WTC11 (cell line): ENCODE results near the gene ECI1. TPM values are rescaled to one million over a fixed set of nuclear protein-coding genes. Genes with fewer than 3 reads are reported as not detected.

Source experiments
- ATAC-seq: fragments of 200-7000 bp; cut with Tn5 transposase; 2 replicates; pipeline ENCODE4 v1.10.0; 2021; ENCODE audit warnings: mild to moderate bottlenecking, moderate library complexity
- CTCF ChIA-PET: fragments of 300-600 bp; sonication (Branson Sonifier 250); formaldehyde crosslinking; loops from one replicate; lab custom pipeline; 2021; ENCODE audit warnings: antibody characterized with exemption; lab: Charles Lee
- POLR2A ChIA-PET: fragments of 350-600 bp; sonication (Branson Sonifier 250); formaldehyde crosslinking; loops from one replicate; lab custom pipeline; 2021; ENCODE audit warnings: antibody characterized with exemption; lab: Charles Lee
- DNase-seq: peaks from one replicate; pipeline ENCODE4 v3.0.0; 2021; ENCODE audit warnings: low spot score
- H3K27ac Mint-ChIP-seq: 2 replicates; pipeline ENCODE4 v1.8.0; 2021; ENCODE audit warnings: mixed read lengths
- H3K27me3 Mint-ChIP-seq: 2 replicates; pipeline ENCODE4 v1.8.0; 2021; ENCODE audit warnings: low read depth, mild to moderate bottlenecking, moderate library complexity, mixed read lengths
- H3K36me3 Mint-ChIP-seq: 2 replicates; pipeline ENCODE4 v1.8.0; 2021; ENCODE audit warnings: mixed read lengths
- H3K4me1 Mint-ChIP-seq: 2 replicates; pipeline ENCODE4 v1.8.0; 2022; ENCODE audit warnings: mixed read lengths
- H3K4me3 Mint-ChIP-seq: 2 replicates; pipeline ENCODE4 v1.8.0; 2021; ENCODE audit warnings: mild to moderate bottlenecking, moderate library complexity, mixed read lengths
- H3K9me3 Mint-ChIP-seq: 2 replicates; pipeline ENCODE4 v1.8.0; 2021; ENCODE audit warnings: mixed read lengths
- E2F4 ChIP-seq: sonication (generic); formaldehyde crosslinking; IDR thresholded peaks from 2 replicates; pipeline ENCODE4 v1.8.1; 2022; ENCODE audit warnings: low read depth, mild to moderate bottlenecking, moderate library complexity, missing genetic modification reagents, borderline replicate concordance
- ETV6 ChIP-seq: sonication (generic); formaldehyde crosslinking; IDR thresholded peaks from 2 replicates; pipeline ENCODE4 v1.8.1; 2022; ENCODE audit warnings: mild to moderate bottlenecking, missing genetic modification reagents
- FOXJ3 ChIP-seq: sonication (generic); formaldehyde crosslinking; IDR thresholded peaks from 2 replicates; pipeline ENCODE4 v1.9.0; 2021; ENCODE audit warnings: missing genetic modification reagents, mild to moderate bottlenecking, borderline replicate concordance
- GABPB1 ChIP-seq: sonication (generic); formaldehyde crosslinking; IDR thresholded peaks from 2 replicates; pipeline ENCODE4 v1.8.1; 2023; ENCODE audit warnings: mild to moderate bottlenecking, missing genetic modification reagents
- JUN ChIP-seq: sonication (generic); formaldehyde crosslinking; IDR thresholded peaks from 2 replicates; pipeline ENCODE4 v1.8.0; 2023; ENCODE audit warnings: mild to moderate bottlenecking, missing genetic modification reagents
- MLX ChIP-seq: sonication (generic); formaldehyde crosslinking; IDR thresholded peaks from 2 replicates; pipeline ENCODE4 v1.8.1; 2023; ENCODE audit warnings: mild to moderate bottlenecking, missing genetic modification reagents, moderate library complexity
- NFE2L1 ChIP-seq: sonication (generic); formaldehyde crosslinking; IDR thresholded peaks from 2 replicates; pipeline ENCODE4 v1.8.1; 2023; ENCODE audit warnings: missing genetic modification reagents
- OVOL2 ChIP-seq: fragments of 250-450 bp; sonication (Bioruptor Pico); IDR thresholded peaks from 2 replicates; pipeline ENCODE4 v1.9.0; 2021; ENCODE audit warnings: mild to moderate bottlenecking, borderline replicate concordance
- PRRX2 ChIP-seq: fragments of 250-450 bp; sonication (Bioruptor Pico); IDR thresholded peaks from 2 replicates; pipeline ENCODE4 v1.8.0; 2021; ENCODE audit warnings: mild to moderate bottlenecking
- SP1 ChIP-seq: sonication (generic); formaldehyde crosslinking; conservative IDR thresholded peaks from 2 replicates; pipeline ENCODE4 v1.8.1; 2022; ENCODE audit warnings: missing genetic modification reagents
- TP53 ChIP-seq: sonication (generic); formaldehyde crosslinking; IDR thresholded peaks from 2 replicates; pipeline ENCODE4 v1.8.1; 2023; ENCODE audit warnings: mild to moderate bottlenecking, missing genetic modification reagents
- USF1 ChIP-seq: sonication (generic); formaldehyde crosslinking; IDR thresholded peaks from 2 replicates; pipeline ENCODE4 v1.8.0; 2022; ENCODE audit warnings: mild to moderate bottlenecking, missing genetic modification reagents
- ZBTB21 ChIP-seq: sonication (generic); formaldehyde crosslinking; IDR thresholded peaks from 2 replicates; pipeline ENCODE4 v1.8.1; 2023; ENCODE audit warnings: mild to moderate bottlenecking, missing genetic modification reagents, borderline replicate concordance
- ZMAT4 ChIP-seq: fragments of 250-450 bp; sonication (Bioruptor Pico); IDR thresholded peaks from 2 replicates; pipeline ENCODE4 v1.9.0; 2021; ENCODE audit warnings: mild to moderate bottlenecking
- ZNF121 ChIP-seq: sonication (generic); formaldehyde crosslinking; IDR thresholded peaks from 2 replicates; pipeline ENCODE4 v1.8.0; 2023; ENCODE audit warnings: missing genetic modification reagents
- total RNA-seq: library from RNA; stranded (reverse); gene quantifications from 3 replicates; pipeline ENCODE4 v1.2.3, GENCODE V29; 2021
- TF ChIP-seq, protein P1 (sequence below): sonication (generic); formaldehyde crosslinking; IDR thresholded peaks from 2 replicates; pipeline ENCODE4 v1.8.1; 2022; ENCODE audit warnings: mild to moderate bottlenecking, moderate library complexity, missing genetic modification reagents
- TF ChIP-seq, protein P2 (sequence below): sonication (generic); formaldehyde crosslinking; IDR thresholded peaks from 2 replicates; pipeline ENCODE4 v1.8.0; 2023; ENCODE audit warnings: missing genetic modification reagents
- TF ChIP-seq, protein P3 (sequence below): sonication (generic); formaldehyde crosslinking; IDR thresholded peaks from 2 replicates; pipeline ENCODE4 v1.8.1; 2023; ENCODE audit warnings: mild to moderate bottlenecking, missing genetic modification reagents, borderline replicate concordance
- TF ChIP-seq, protein P4 (sequence below): sonication (generic); formaldehyde crosslinking; IDR thresholded peaks from 2 replicates; pipeline ENCODE4 v1.8.0; 2023; ENCODE audit warnings: missing genetic modification reagents, mild to moderate bottlenecking, borderline replicate concordance
- TF ChIP-seq, protein P5 (sequence below): sonication (generic); formaldehyde crosslinking; IDR thresholded peaks from 2 replicates; pipeline ENCODE4 v1.8.1; 2022; ENCODE audit warnings: low read depth, missing genetic modification reagents, borderline replicate concordance

The ECI1 gene
- total RNA-seq, 1 experiment from 2014 or later: 100 TPM

- POLR2A ChIA-PET: no interaction called here
- Mint-ChIP-seq H3K36me3 (no peaks in the 10 kb centered on the region), H3K9me3 (no peaks in the 10 kb centered on the region), H3K27ac (no peak overlapping the region; the same call in 1 of the 2 replicates), H3K27me3 (no peaks in the 10 kb centered on the region), H3K4me3 (no peak overlapping the region), H3K4me1 (peaks cover 2% of the 10 kb centered on the region; the same call in 1 of the 2 replicates)
- CTCF ChIA-PET: interaction anchor here (0.7 to 3.9 kb wide), 3 partner anchors 10 to 220 kb away, joined by 3 to 18 read pairs (median 3); partner anchors contain the start of gene ECI1
- ATAC-seq (no peak), DNase-seq (no peak)
- TF ChIP-seq GABPB1 (CRISPR knock-in tag): no peak
- no peak for TF ChIP-seq ETV6
- TF ChIP-seq, protein P1, sequence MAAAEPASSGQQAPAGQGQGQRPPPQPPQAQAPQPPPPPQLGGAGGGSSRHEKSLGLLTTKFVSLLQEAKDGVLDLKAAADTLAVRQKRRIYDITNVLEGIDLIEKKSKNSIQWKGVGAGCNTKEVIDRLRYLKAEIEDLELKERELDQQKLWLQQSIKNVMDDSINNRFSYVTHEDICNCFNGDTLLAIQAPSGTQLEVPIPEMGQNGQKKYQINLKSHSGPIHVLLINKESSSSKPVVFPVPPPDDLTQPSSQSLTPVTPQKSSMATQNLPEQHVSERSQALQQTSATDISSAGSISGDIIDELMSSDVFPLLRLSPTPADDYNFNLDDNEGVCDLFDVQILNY (CRISPR knock-in tag): no peak
- no peak for TF ChIP-seq USF1
- TF ChIP-seq, protein P2, sequence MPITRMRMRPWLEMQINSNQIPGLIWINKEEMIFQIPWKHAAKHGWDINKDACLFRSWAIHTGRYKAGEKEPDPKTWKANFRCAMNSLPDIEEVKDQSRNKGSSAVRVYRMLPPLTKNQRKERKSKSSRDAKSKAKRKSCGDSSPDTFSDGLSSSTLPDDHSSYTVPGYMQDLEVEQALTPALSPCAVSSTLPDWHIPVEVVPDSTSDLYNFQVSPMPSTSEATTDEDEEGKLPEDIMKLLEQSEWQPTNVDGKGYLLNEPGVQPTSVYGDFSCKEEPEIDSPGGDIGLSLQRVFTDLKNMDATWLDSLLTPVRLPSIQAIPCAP (CRISPR knock-in tag): no peak
- TF ChIP-seq MLX (CRISPR knock-in tag): no peak
- no peak for TF ChIP-seq PRRX2 (CRISPR knock-in tag)
- no peak for TF ChIP-seq E2F4 (CRISPR knock-in tag)
- TF ChIP-seq ZMAT4 (CRISPR knock-in tag): no peak
- no peak for TF ChIP-seq JUN (CRISPR knock-in tag)
- no peak for TF ChIP-seq SP1 (CRISPR knock-in tag)
- no peak for TF ChIP-seq ZNF121
- TF ChIP-seq FOXJ3: no peak
- TF ChIP-seq TP53: no peak
- TF ChIP-seq, protein P3, sequence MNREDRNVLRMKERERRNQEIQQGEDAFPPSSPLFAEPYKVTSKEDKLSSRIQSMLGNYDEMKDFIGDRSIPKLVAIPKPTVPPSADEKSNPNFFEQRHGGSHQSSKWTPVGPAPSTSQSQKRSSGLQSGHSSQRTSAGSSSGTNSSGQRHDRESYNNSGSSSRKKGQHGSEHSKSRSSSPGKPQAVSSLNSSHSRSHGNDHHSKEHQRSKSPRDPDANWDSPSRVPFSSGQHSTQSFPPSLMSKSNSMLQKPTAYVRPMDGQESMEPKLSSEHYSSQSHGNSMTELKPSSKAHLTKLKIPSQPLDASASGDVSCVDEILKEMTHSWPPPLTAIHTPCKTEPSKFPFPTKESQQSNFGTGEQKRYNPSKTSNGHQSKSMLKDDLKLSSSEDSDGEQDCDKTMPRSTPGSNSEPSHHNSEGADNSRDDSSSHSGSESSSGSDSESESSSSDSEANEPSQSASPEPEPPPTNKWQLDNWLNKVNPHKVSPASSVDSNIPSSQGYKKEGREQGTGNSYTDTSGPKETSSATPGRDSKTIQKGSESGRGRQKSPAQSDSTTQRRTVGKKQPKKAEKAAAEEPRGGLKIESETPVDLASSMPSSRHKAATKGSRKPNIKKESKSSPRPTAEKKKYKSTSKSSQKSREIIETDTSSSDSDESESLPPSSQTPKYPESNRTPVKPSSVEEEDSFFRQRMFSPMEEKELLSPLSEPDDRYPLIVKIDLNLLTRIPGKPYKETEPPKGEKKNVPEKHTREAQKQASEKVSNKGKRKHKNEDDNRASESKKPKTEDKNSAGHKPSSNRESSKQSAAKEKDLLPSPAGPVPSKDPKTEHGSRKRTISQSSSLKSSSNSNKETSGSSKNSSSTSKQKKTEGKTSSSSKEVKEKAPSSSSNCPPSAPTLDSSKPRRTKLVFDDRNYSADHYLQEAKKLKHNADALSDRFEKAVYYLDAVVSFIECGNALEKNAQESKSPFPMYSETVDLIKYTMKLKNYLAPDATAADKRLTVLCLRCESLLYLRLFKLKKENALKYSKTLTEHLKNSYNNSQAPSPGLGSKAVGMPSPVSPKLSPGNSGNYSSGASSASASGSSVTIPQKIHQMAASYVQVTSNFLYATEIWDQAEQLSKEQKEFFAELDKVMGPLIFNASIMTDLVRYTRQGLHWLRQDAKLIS (CRISPR knock-in tag): no peak
- no peak for TF ChIP-seq NFE2L1
Observed at GRCh38 chr16:2280981-2281542, 29.7 kb upstream of the ECI1 start.

DNA sequence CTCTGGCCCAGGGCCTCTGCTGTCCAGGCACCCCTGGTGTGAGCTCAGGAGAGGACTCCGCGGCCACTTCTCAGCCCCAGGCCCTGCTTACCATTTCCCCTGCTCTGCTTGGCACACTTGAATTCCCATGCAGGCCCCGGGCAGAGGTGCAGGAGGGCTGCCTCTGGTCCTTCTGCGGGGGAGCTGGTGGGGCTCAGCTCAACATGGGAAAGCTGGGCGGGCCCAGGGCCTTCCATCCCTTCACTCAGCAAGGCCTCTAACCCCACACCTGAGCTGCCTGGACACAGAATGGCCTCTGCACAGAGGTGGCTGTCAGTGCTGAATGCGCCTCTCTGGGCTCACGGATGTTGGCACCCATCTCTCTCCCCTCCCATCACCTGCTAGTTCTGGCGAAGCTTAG lies 29.1 kb upstream of the ECI1 start:
- ATAC-seq: no peak
- H3K9me3 Mint-ChIP-seq: no peaks in the 10 kb centered on the region
- no peak for DNase-seq
- ChIA-PET POLR2A (interaction anchor here (0.5 kb wide), 1 partner anchor 102 kb away, joined by 3 read pairs; no protein-coding TSS in a partner anchor), CTCF (interaction anchor here (0.7 to 3.9 kb wide), 2 partner anchors 10 to 221 kb away, joined by 3 to 18 read pairs; no protein-coding TSS in a partner anchor)
- H3K27me3 Mint-ChIP-seq: no peaks in the 10 kb centered on the region
- no peaks in the 10 kb centered on the region for H3K36me3 Mint-ChIP-seq
- no peak overlapping the region for H3K4me3 Mint-ChIP-seq
- H3K27ac Mint-ChIP-seq: no peak overlapping the region
- H3K4me1 Mint-ChIP-seq: peaks cover 2% of the 10 kb centered on the region; the same call in 1 of the 2 replicates
- TF ChIP-seq, protein P4, sequence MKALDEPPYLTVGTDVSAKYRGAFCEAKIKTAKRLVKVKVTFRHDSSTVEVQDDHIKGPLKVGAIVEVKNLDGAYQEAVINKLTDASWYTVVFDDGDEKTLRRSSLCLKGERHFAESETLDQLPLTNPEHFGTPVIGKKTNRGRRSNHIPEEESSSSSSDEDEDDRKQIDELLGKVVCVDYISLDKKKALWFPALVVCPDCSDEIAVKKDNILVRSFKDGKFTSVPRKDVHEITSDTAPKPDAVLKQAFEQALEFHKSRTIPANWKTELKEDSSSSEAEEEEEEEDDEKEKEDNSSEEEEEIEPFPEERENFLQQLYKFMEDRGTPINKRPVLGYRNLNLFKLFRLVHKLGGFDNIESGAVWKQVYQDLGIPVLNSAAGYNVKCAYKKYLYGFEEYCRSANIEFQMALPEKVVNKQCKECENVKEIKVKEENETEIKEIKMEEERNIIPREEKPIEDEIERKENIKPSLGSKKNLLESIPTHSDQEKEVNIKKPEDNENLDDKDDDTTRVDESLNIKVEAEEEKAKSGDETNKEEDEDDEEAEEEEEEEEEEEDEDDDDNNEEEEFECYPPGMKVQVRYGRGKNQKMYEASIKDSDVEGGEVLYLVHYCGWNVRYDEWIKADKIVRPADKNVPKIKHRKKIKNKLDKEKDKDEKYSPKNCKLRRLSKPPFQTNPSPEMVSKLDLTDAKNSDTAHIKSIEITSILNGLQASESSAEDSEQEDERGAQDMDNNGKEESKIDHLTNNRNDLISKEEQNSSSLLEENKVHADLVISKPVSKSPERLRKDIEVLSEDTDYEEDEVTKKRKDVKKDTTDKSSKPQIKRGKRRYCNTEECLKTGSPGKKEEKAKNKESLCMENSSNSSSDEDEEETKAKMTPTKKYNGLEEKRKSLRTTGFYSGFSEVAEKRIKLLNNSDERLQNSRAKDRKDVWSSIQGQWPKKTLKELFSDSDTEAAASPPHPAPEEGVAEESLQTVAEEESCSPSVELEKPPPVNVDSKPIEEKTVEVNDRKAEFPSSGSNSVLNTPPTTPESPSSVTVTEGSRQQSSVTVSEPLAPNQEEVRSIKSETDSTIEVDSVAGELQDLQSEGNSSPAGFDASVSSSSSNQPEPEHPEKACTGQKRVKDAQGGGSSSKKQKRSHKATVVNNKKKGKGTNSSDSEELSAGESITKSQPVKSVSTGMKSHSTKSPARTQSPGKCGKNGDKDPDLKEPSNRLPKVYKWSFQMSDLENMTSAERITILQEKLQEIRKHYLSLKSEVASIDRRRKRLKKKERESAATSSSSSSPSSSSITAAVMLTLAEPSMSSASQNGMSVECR (CRISPR knock-in tag): no peak
- TF ChIP-seq, protein P5, sequence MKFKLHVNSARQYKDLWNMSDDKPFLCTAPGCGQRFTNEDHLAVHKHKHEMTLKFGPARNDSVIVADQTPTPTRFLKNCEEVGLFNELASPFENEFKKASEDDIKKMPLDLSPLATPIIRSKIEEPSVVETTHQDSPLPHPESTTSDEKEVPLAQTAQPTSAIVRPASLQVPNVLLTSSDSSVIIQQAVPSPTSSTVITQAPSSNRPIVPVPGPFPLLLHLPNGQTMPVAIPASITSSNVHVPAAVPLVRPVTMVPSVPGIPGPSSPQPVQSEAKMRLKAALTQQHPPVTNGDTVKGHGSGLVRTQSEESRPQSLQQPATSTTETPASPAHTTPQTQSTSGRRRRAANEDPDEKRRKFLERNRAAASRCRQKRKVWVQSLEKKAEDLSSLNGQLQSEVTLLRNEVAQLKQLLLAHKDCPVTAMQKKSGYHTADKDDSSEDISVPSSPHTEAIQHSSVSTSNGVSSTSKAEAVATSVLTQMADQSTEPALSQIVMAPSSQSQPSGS (CRISPR knock-in tag): no peak
- no peak for TF ChIP-seq OVOL2 (CRISPR knock-in tag)
- no peak for TF ChIP-seq JUN (CRISPR knock-in tag)
- no peak for TF ChIP-seq TP53
- TF ChIP-seq ZBTB21: no peak
